Endothelial cell of umbilical vein (primary cell): ENCODE results near the gene ART3. TPM values are rescaled to one million over a fixed set of nuclear protein-coding genes. Genes with fewer than 3 reads are reported as not detected.
"Not testable (repeated sequence)": the region's sequence is repeated elsewhere in the genome, so short reads cannot be mapped to it uniquely, and the experiment has no call there.

ENCODE experiments used
- BruUV-seq: library from RNA; stranded (reverse); fragments of 400-500 nt; replicated peaks from 2 replicates; lab custom pipeline; 2021; lab: Mats Ljungman, UMichigan
- CTCF ChIA-PET: fragments of 300-600, 350-600 bp; sonication (Branson Sonifier 250); formaldehyde crosslinking; loops from one replicate; lab custom pipeline; 2021; ENCODE audit warnings: antibody characterized with exemption, inconsistent platforms; lab: Charles Lee
- POLR2A ChIA-PET: fragments of 300-600, 350-600 bp; sonication (Branson Sonifier 250); formaldehyde crosslinking; loops from one replicate; lab custom pipeline; 2021; ENCODE audit warnings: antibody characterized with exemption, inconsistent platforms; lab: Charles Lee
- DNase-seq: peaks from one replicate; pipeline ENCODE4 v3.0.0-alpha.2; 2011; ENCODE audit warnings: low read depth, low spot score
- FAIRE-seq: peaks from 2 replicates; lab custom pipeline; 2011; peaks lifted over from hg19 to GRCh38; lab: Jason Lieb, UNC
- H2AFZ ChIP-seq: 2 replicates; pipeline ENCODE4 v1.6.0; 2012; ENCODE audit warnings: low read depth, low read length, control low read depth, inconsistent platforms
- H3K27ac ChIP-seq: 2 replicates; pipeline ENCODE4 v1.5.1; 2011; ENCODE audit warnings: low read depth, mild to moderate bottlenecking, control low read depth, low read length, moderate library complexity; ENCODE audit not compliant: insufficient read depth
- H3K27me3 ChIP-seq, 2 experiments: 2 replicates each; pipeline versions ENCODE4 v1.6.0 to v1.6.1; 2011; ENCODE audit warnings: low read length in 2 of 2, mixed read lengths in 1 of 2; ENCODE audit not compliant: control insufficient read depth in 2 of 2, insufficient read depth in 2 of 2
- H3K36me3 ChIP-seq, 2 experiments: 2 replicates in 1 of 2; 3 replicates in 1 of 2; pipeline ENCODE4 v1.5.1; 2011; ENCODE audit warnings: low read length in 2 of 2, mild to moderate bottlenecking in 1 of 2, moderate library complexity in 1 of 2; ENCODE audit not compliant: control insufficient read depth in 2 of 2, insufficient read depth in 2 of 2; ENCODE audit errors: extremely low read depth in 1 of 2
- H3K4me1 ChIP-seq: 3 replicates; pipeline ENCODE4 v1.5.1; 2011; ENCODE audit warnings: mild to moderate bottlenecking, low read length; ENCODE audit not compliant: control insufficient read depth, insufficient read depth; ENCODE audit errors: extremely low read depth
- H3K4me2 ChIP-seq: 2 replicates; pipeline ENCODE4 v1.6.1; 2011; ENCODE audit warnings: low read length, control low read depth, mixed read lengths; ENCODE audit not compliant: insufficient read depth
- H3K4me3 ChIP-seq, 3 experiments: fragments of 200-600 bp in 1 of 3; sonication (generic), shearing (Covaris generic) in 1 of 3; replicated peaks in 1 of 3; 2 replicates each; pipeline ENCODE4 v1.5.1; 2011 to 2016; ENCODE audit warnings: control low read depth in 3 of 3, low read length in 3 of 3, mild to moderate bottlenecking in 2 of 3, inconsistent platforms in 1 of 3, low read depth in 1 of 3, moderate library complexity in 1 of 3; ENCODE audit not compliant: insufficient read depth in 1 of 3
- H3K79me2 ChIP-seq: 2 replicates; pipeline ENCODE4 v1.6.0; 2012; ENCODE audit warnings: low read length, inconsistent platforms; ENCODE audit not compliant: control insufficient read depth, insufficient read depth
- H3K9ac ChIP-seq: replicated peaks from 2 replicates; pipeline ENCODE3; 2011; ENCODE audit warnings: low read length, control low read depth; ENCODE audit not compliant: insufficient read depth; ENCODE audit errors: extremely low read depth
- H3K9me1 ChIP-seq: replicated peaks from 3 replicates; pipeline ENCODE4 v1.6.0; 2011; ENCODE audit warnings: mild to moderate bottlenecking, low read length; ENCODE audit not compliant: control insufficient read depth, insufficient read depth; ENCODE audit errors: extremely low read depth
- H3K9me3 ChIP-seq: replicated peaks from 2 replicates; pipeline ENCODE4 v1.5.1; 2012; ENCODE audit warnings: low read length, inconsistent platforms; ENCODE audit not compliant: control insufficient read depth, insufficient read depth
- H4K20me1 ChIP-seq: replicated peaks from 2 replicates; pipeline ENCODE3; 2011; ENCODE audit warnings: mild to moderate bottlenecking, low read length; ENCODE audit not compliant: control insufficient read depth, insufficient read depth; ENCODE audit errors: extremely low read depth
- FOS ChIP-seq: IDR thresholded peaks from 2 replicates; pipeline ENCODE4 v1.6.1; 2011; ENCODE audit warnings: mild to moderate bottlenecking, low read length, moderate library complexity, borderline replicate concordance; ENCODE audit not compliant: insufficient read depth
- GATA2 ChIP-seq: IDR thresholded peaks from 2 replicates; pipeline ENCODE4 v1.7.0; 2011; ENCODE audit warnings: low read depth, mild to moderate bottlenecking, moderate library complexity, mixed read lengths, low read length; ENCODE audit not compliant: insufficient read length, insufficient read depth
- JUN ChIP-seq: IDR thresholded peaks from 2 replicates; pipeline ENCODE4 v1.6.1; 2011; ENCODE audit warnings: borderline replicate concordance, low read depth; ENCODE audit not compliant: insufficient read length, insufficient read depth
- MAX ChIP-seq: IDR thresholded peaks from 2 replicates; pipeline ENCODE4 v1.6.1; 2011; ENCODE audit not compliant: insufficient read depth, insufficient read length
- POLR2AphosphoS5 ChIP-seq: IDR thresholded peaks from 2 replicates; pipeline ENCODE4 v1.6.1; 2012; ENCODE audit warnings: low read depth, mild to moderate bottlenecking, control low read depth, low read length, moderate library complexity; ENCODE audit not compliant: insufficient read depth
- dilution Hi-C: fragments of 300-500 bp; cut with MboI; formaldehyde crosslinking; loops from one replicate; pipeline ENCODE4 v1.15.0; 2019; ENCODE audit warnings: low sequenced_read_pairs; ENCODE audit not compliant: extremely low pct_ligation_motif_present
- intact Hi-C: fragments of 100-400 bp; cut with micrococcal nuclease; formaldehyde crosslinking; loops from one replicate; pipeline ENCODE4 v1.10.0; 2022
- polyA plus RNA-seq, 4 experiments: library from polyadenylated mRNA; depleted of rRNA in 3 of 4; stranded (reverse) in 3 of 4; unstranded in 1 of 4; fragments of >200 nt; gene quantifications; 2 replicates each; pipeline versions ENCODE4 v1.2.1 to v1.2.3, GENCODE V29; 2011 to 2012; ENCODE audit warnings: missing spikeins in 1 of 4
- total RNA-seq: library from RNA; stranded (reverse); gene quantifications from 2 replicates; pipeline ENCODE4 v1.2.3, GENCODE V29; 2021

Gene ART3
- total and polyA plus RNA-seq, 2 donors (not counting 3 experiments of a cell fraction or from before 2014, with no cell fraction given) = not detected

GRCh38 chr4:76036855-76037254 lies 37.7 kb upstream of the ART3 start:
- DNase-seq (no peak), FAIRE-seq (no peak)
- CTCF ChIA-PET = interaction anchor here (1.4 to 2.7 kb wide), 3 partner anchors 22 to 40 kb away, joined by 3 to 33 read pairs (median 8); no protein-coding TSS in a partner anchor
- POLR2A ChIA-PET = interaction anchor here (1.4 kb wide), 1 partner anchor 41 kb away, joined by 3 read pairs; no protein-coding TSS in a partner anchor
- H3K4me1 ChIP-seq = peaks cover 12% of the 10 kb centered on the region
- H3K9me3 ChIP-seq = no peaks in the 10 kb centered on the region
- no peak overlapping the region for H3K9ac ChIP-seq
- H3K79me2 ChIP-seq = no peaks in the 10 kb centered on the region
- H3K4me3 ChIP-seq = no peak overlapping the region
- no peaks in the 10 kb centered on the region for H3K36me3 ChIP-seq
- H3K27ac ChIP-seq = no peak overlapping the region
- intact Hi-C loops = no loop called here
- H3K27me3 ChIP-seq = no peaks in the 10 kb centered on the region
- H4K20me1 ChIP-seq = no peaks in the 10 kb centered on the region
- no TSS peak for BruUV-seq
- H2AFZ ChIP-seq = peak overlapping the region; percentile 38
- TF ChIP-seq POLR2AphosphoS5 (no peak), GATA2 (no peak), MAX (no peak)
- H3K4me2 ChIP-seq = no peak overlapping the region
- H3K9me1 ChIP-seq = no peaks in the 10 kb centered on the region
- dilution Hi-C loops = no loop called here

- H3K9ac ChIP-seq, H3K4me1 ChIP-seq, FAIRE-seq, H3K36me3 ChIP-seq, H3K9me3 ChIP-seq, H3K79me2 ChIP-seq, H4K20me1 ChIP-seq, H3K27me3 ChIP-seq, POLR2A ChIA-PET, H3K4me3 ChIP-seq, H3K9me1 ChIP-seq, H3K27ac ChIP-seq, H2AFZ ChIP-seq, dilution Hi-C loops, intact Hi-C loops: not testable (repeated sequence)
- CTCF ChIA-PET = interaction anchor here (1.0 to 1.5 kb wide), 4 partner anchors 17 to 137 kb away, joined by 3 to 4 read pairs (median 4); no protein-coding TSS in a partner anchor
- peak overlapping the region; percentile 36 for H3K4me2 ChIP-seq
- BruUV-seq = TSS peak; percentile 88
- DNase-seq = peak; percentile 84
- TF ChIP-seq JUN (peak; percentile 60), FOS (peak; percentile 46)
These were observed 32.1 kb upstream of the ART3 start for GRCh38 chr4:76042241-76042998.

- FAIRE-seq, H3K27ac ChIP-seq, H2AFZ ChIP-seq, H3K36me3 ChIP-seq, H3K9me3 ChIP-seq, H3K4me2 ChIP-seq, POLR2A ChIA-PET, H4K20me1 ChIP-seq, intact Hi-C loops, dilution Hi-C loops, DNase-seq, H3K9ac ChIP-seq, BruUV-seq, H3K4me1 ChIP-seq, H3K27me3 ChIP-seq, H3K9me1 ChIP-seq, CTCF ChIA-PET, H3K4me3 ChIP-seq, H3K79me2 ChIP-seq: not testable (repeated sequence)
These were observed 31.2 kb upstream of the ART3 start for GRCh38 chr4:76043306-76043705.
